Caco-2 (cell line): ENCODE data around the gene FXYD5. TPM values are rescaled to one million over a fixed set of nuclear protein-coding genes. Genes with fewer than 3 reads are reported as not detected.

Experiments used
- BruUV-seq: library from RNA; stranded (reverse); fragments of 400-500 nt; replicated peaks from 2 replicates; lab custom pipeline; 2021; lab: Mats Ljungman, UMichigan
- CTCF ChIA-PET: fragments of 300-600 bp; sonication (Branson Sonifier 250); formaldehyde crosslinking; loops from one replicate; lab custom pipeline; 2022; ENCODE audit warnings: antibody characterized with exemption; lab: Charles Lee
- POLR2A ChIA-PET: fragments of 300-600 bp; sonication (Branson Sonifier 250); formaldehyde crosslinking; loops from one replicate; lab custom pipeline; 2022; ENCODE audit warnings: antibody characterized with exemption; lab: Charles Lee
- DNase-seq, 2 experiments: peaks; one replicate each; pipeline versions ENCODE4 v3.0.0 to v3.0.0-alpha.2; 2020 to 2022
- H3K27me3 ChIP-seq: replicated peaks from 2 replicates; pipeline ENCODE4 v1.6.0; 2011; ENCODE audit warnings: low read length; ENCODE audit not compliant: control insufficient read depth, insufficient read depth
- H3K36me3 ChIP-seq: 2 replicates; pipeline ENCODE4 v1.5.1; 2011; ENCODE audit warnings: low read length; ENCODE audit not compliant: control insufficient read depth, insufficient read depth
- H3K4me1 ChIP-seq: fragments of 250-450 bp; sonication (Bioruptor Pico); 2 replicates; pipeline ENCODE4 v1.5.1; 2020; ENCODE audit warnings: mild to moderate bottlenecking
- H3K4me3 ChIP-seq: 2 replicates; pipeline ENCODE4 v1.5.1; 2011; ENCODE audit warnings: low read depth, mild to moderate bottlenecking, control low read depth, low read length
- H3K9me3 ChIP-seq: fragments of 250-450 bp; sonication (Bioruptor Pico); 2 replicates; pipeline ENCODE4 v1.5.1; 2020; ENCODE audit warnings: mild to moderate bottlenecking, moderate library complexity
- H3K27ac Mint-ChIP-seq: one replicate; pipeline ENCODE4 v1.8.0; 2022; ENCODE audit warnings: mixed read lengths; ENCODE audit not compliant: unreplicated experiment
- H3K27me3 Mint-ChIP-seq: one replicate; pipeline ENCODE4 v1.8.0; 2022; ENCODE audit warnings: mixed read lengths; ENCODE audit not compliant: insufficient read depth, unreplicated experiment
- H3K36me3 Mint-ChIP-seq: one replicate; pipeline ENCODE4 v1.8.0; 2022; ENCODE audit warnings: mild to moderate bottlenecking, mixed read lengths; ENCODE audit not compliant: insufficient read depth, unreplicated experiment
- H3K4me1 Mint-ChIP-seq: one replicate; pipeline ENCODE4 v1.8.0; 2022; ENCODE audit warnings: low read depth, mixed read lengths; ENCODE audit not compliant: unreplicated experiment
- H3K4me3 Mint-ChIP-seq: one replicate; pipeline ENCODE4 v1.8.0; 2022; ENCODE audit warnings: mild to moderate bottlenecking, moderate library complexity, mixed read lengths; ENCODE audit not compliant: unreplicated experiment
- H3K9me3 Mint-ChIP-seq: one replicate; pipeline ENCODE4 v1.8.0; 2022; ENCODE audit warnings: mixed read lengths; ENCODE audit not compliant: unreplicated experiment
- intact Hi-C: fragments of 100-400 bp; cut with micrococcal nuclease; formaldehyde crosslinking; loops from one replicate; pipeline ENCODE4 v1.10.0; 2022; ENCODE audit not compliant: unreplicated experiment
- total RNA-seq: library from RNA; stranded (reverse); gene quantifications from 2 replicates; pipeline ENCODE4 v1.2.3, GENCODE V29; 2022
- TF ChIP-seq, protein P1 (sequence below), 2 experiments: fragments of 200-600 bp in 1 of 2; IDR thresholded peaks; 1 replicate in 1 of 2; 2 replicates in 1 of 2; pipeline versions ENCODE4 v1.5.1 to v1.8.0; 2011 to 2022; ENCODE audit warnings: antibody characterized with exemption in 1 of 2, control low read depth in 1 of 2, inconsistent platforms in 1 of 2, low read depth in 1 of 2, low read length in 1 of 2, mild to moderate bottlenecking in 1 of 2, moderate library complexity in 1 of 2; ENCODE audit not compliant: insufficient read depth in 1 of 2, severe bottlenecking in 1 of 2, unreplicated experiment in 1 of 2

The FXYD5 gene
- total RNA-seq, 1 experiment from 2014 or later = 20.4 TPM

DNA sequence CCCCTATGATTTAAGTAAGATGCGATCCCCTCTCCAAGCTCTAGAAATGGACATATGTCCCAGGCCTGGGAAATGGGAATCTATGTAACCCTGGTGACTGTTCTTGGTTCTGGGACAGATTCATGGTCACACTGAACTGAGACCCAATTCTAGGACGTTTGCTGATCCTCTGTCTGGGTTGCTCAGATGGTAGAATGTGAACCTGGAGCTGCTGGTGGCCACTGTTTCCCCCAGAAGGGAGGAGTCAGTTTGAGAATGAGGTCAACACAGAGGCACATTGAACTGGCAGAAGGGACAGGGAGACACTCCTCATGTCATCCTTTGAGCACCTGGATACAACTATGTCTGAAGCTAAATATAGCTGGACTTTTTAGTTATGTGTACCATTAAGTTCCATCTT lies 44.9 kb downstream of the FXYD5 start:
- H3K4me3 Mint-ChIP-seq = no peak overlapping the region
- no peaks in the 10 kb centered on the region for H3K27me3 Mint-ChIP-seq
- H3K4me1 ChIP-seq = peaks cover 9% of the 10 kb centered on the region; the same call in 1 of the 2 replicates
- no peaks in the 10 kb centered on the region for H3K4me1 Mint-ChIP-seq
- intact Hi-C loops = no loop called here
- DNase-seq = no peak
- H3K9me3 Mint-ChIP-seq = no peaks in the 10 kb centered on the region
- no peak overlapping the region for H3K27ac Mint-ChIP-seq
- ChIA-PET POLR2A (no interaction called here), CTCF (no interaction called here)
- H3K36me3 Mint-ChIP-seq = no peaks in the 10 kb centered on the region
- TF ChIP-seq, protein P1, sequence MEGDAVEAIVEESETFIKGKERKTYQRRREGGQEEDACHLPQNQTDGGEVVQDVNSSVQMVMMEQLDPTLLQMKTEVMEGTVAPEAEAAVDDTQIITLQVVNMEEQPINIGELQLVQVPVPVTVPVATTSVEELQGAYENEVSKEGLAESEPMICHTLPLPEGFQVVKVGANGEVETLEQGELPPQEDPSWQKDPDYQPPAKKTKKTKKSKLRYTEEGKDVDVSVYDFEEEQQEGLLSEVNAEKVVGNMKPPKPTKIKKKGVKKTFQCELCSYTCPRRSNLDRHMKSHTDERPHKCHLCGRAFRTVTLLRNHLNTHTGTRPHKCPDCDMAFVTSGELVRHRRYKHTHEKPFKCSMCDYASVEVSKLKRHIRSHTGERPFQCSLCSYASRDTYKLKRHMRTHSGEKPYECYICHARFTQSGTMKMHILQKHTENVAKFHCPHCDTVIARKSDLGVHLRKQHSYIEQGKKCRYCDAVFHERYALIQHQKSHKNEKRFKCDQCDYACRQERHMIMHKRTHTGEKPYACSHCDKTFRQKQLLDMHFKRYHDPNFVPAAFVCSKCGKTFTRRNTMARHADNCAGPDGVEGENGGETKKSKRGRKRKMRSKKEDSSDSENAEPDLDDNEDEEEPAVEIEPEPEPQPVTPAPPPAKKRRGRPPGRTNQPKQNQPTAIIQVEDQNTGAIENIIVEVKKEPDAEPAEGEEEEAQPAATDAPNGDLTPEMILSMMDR (IDR thresholded peaks at IDR 0.05; ENCODE audit: insufficient read depth in 1 of 2, low read depth in 1 of 2, low read length in 1 of 2, severe bottlenecking in 1 of 2, unreplicated experiment in 1 of 2) = no peak
- H3K36me3 ChIP-seq = no peaks in the 10 kb centered on the region
- no peak overlapping the region for H3K4me3 ChIP-seq
- BruUV-seq = no TSS peak
- H3K27me3 ChIP-seq = no peaks in the 10 kb centered on the region; the same call in 1 of the 2 replicates
- H3K9me3 ChIP-seq = no peaks in the 10 kb centered on the region

DNA sequence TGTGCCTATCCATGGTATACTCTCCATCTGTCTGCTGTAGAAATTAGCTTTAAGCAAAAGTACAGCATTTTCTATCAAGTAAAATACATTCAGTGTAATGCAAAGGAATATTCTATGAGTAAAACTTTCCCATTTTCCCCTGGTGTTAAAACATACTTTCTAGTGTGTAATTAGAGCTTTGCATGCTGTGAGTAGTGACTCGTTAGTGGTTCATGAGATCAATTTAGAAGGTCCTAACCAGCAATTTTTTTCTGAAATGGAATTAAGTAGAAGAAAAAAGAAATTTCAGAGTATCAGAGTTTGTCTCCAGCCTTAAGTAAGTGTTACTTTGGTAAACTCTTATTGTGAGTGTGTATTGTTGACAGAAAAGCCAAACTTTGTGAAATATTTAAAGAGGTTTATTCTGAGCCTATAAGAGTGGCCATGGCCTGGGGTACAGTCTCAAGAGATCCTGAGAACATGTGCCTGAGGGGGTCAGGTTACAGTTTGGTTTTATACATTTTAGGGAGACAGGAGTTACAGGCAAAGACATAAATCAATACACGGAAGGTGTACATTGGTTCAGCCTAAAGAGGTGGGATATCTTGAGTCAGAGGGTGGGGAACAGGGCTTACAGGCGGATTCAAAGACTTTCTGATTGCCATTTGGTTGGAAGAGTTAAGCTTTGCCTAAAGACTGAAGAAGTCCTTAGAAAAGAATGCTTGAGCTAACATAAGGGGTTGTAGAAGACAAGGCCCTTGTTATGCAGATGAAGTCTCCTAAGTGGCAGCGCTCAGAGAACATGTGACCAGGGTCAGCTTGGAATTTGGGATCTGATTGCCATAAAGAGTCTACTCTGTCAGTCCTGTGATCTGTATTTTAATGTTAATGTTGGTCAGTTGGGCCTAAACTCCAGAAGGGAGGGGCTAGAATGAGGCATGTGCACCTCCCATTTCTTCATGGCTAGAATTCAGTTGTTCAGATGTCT lies 48.5 kb downstream of the FXYD5 start:
- Mint-ChIP-seq H3K4me3 (no peak overlapping the region), H3K27me3 (no peaks in the 10 kb centered on the region), H3K4me1 (peaks cover 7% of the 10 kb centered on the region), H3K27ac (no peak overlapping the region), H3K36me3 (no peaks in the 10 kb centered on the region), H3K9me3 (no peaks in the 10 kb centered on the region)
- H3K36me3 ChIP-seq = no peaks in the 10 kb centered on the region
- BruUV-seq = no TSS peak
- no peak for DNase-seq
- H3K9me3 ChIP-seq = no peaks in the 10 kb centered on the region; the same call in 1 of the 2 replicates
- intact Hi-C loops = no loop called here
- no peaks in the 10 kb centered on the region for H3K27me3 ChIP-seq
- no peak overlapping the region for H3K4me3 ChIP-seq
- CTCF ChIA-PET = no interaction called here
- TF ChIP-seq, protein P1 (IDR thresholded peaks at IDR 0.05; ENCODE audit: insufficient read depth in 1 of 2, low read depth in 1 of 2, low read length in 1 of 2, severe bottlenecking in 1 of 2, unreplicated experiment in 1 of 2) = no peak
- peaks cover 9% of the 10 kb centered on the region; the same call in 1 of the 2 replicates for H3K4me1 ChIP-seq
- POLR2A ChIA-PET = no interaction called here

DNA sequence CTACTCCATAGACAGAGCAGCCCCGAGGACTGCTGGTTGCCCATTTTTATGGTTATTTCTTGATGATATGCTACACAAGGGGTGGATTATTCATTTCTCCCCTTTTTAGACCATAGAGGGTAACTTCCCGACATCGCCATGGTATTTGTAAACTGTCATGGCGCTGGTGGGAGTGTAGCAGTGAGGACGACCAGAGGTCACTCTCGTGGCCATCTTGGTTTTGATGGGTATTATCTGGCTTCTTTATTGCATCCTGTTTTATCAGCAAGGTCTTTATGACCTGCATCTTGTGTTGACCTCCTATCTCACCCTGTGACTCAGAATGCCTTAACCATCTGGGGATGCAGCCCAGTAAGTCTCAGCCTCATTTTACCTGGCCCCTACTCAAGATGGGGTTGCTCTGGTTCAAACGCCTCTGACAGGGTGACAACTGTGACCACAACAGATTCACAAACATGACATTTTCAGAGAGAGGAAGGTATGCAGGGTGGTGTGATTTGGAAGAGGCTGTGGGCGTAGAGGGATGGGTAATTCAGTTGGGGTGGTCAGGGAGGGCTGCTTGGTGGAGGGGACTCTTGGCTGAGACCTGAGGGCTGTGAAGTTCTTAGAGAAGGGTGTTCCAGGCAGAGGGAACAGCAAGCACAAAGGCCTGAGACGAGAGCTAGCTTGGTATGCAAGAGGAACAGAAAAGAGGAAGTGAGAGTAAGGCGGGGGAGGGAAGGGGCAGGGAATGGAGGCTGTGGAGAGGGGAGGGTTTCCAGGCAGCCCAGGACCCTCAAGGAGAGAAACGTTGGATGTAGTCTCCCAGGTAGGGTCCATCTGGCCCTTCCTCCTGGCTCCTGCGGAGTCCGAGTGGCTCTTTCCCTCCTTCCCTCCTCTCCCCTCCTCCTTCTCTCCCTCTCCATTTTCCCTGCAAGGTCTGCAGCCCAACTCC lies 50.5 kb downstream of the FXYD5 start:
- Mint-ChIP-seq H3K4me1 (peaks cover 7% of the 10 kb centered on the region), H3K27ac (no peak overlapping the region), H3K27me3 (no peaks in the 10 kb centered on the region), H3K36me3 (no peaks in the 10 kb centered on the region), H3K4me3 (no peak overlapping the region), H3K9me3 (no peaks in the 10 kb centered on the region)
- ChIA-PET CTCF (no interaction called here), POLR2A (no interaction called here)
- Histone ChIP-seq H3K4me3 (no peak overlapping the region), H3K27me3 (no peaks in the 10 kb centered on the region), H3K36me3 (no peaks in the 10 kb centered on the region), H3K4me1 (peaks cover 4% of the 10 kb centered on the region; the same call in 1 of the 2 replicates), H3K9me3 (no peaks in the 10 kb centered on the region; the same call in 1 of the 2 replicates)
- intact Hi-C loops = no loop called here
- TF ChIP-seq, protein P1 (IDR thresholded peaks at IDR 0.05; ENCODE audit: insufficient read depth in 1 of 2, low read depth in 1 of 2, low read length in 1 of 2, severe bottlenecking in 1 of 2, unreplicated experiment in 1 of 2) = no peak
- no TSS peak for BruUV-seq
- DNase-seq = no peak
